GM12878 (cell line): Measurements from ENCODE around the gene GINS2. TPM values are rescaled to one million over a fixed set of nuclear protein-coding genes. Genes with fewer than 3 reads are reported as not detected.

Experiments used
- ATAC-seq: fragments of 200-7000 bp; cut with Tn5 transposase; 3 replicates; pipeline ENCODE4 v1.9.1; 2020; ENCODE audit warnings: mild to moderate bottlenecking, moderate library complexity
- BruUV-seq: library from RNA; stranded (reverse); fragments of 400-500 nt; replicated peaks from 2 replicates; lab custom pipeline; 2021; lab: Mats Ljungman, UMichigan
- CTCF ChIA-PET: fragments of 300-600 bp; sonication (Branson Sonifier 250); formaldehyde crosslinking; extraction: SDS; loops from one replicate; lab custom pipeline; 2021; ENCODE audit warnings: inconsistent platforms; lab: Yijun Ruan, JAX
- POLR2A ChIA-PET: fragments of 350-600 bp; formaldehyde crosslinking; extraction: SDS; loops from one replicate; lab custom pipeline; 2021; ENCODE audit warnings: inconsistent platforms; lab: Charles Lee
- RAD21 ChIA-PET: fragments of 300-600 bp; sonication (Branson Sonifier 250); formaldehyde crosslinking; loops from one replicate; lab custom pipeline; 2023; ENCODE audit warnings: antibody characterized with exemption; ENCODE audit not compliant: unreplicated experiment; lab: Charles Lee
- SMC1A ChIA-PET: fragments of 300-600 bp; sonication (Branson Sonifier 250); formaldehyde crosslinking; loops from one replicate; lab custom pipeline; 2023; ENCODE audit not compliant: unreplicated experiment, uncharacterized antibody; lab: Charles Lee
- DNase-seq: peaks from one replicate; pipeline ENCODE4 v3.0.0-alpha.2; 2011; ENCODE audit warnings: low read depth, low spot score
- FAIRE-seq: peaks from 3 replicates; lab custom pipeline; 2011; peaks lifted over from hg19 to GRCh38; lab: Jason Lieb, UNC
- H2AFZ ChIP-seq: 2 replicates; pipeline ENCODE4 v1.6.0; 2011; ENCODE audit warnings: low read depth, low read length, control low read depth; ENCODE audit not compliant: control insufficient read depth
- H3K27ac ChIP-seq: 2 replicates; pipeline ENCODE4 v1.5.1; 2011; ENCODE audit warnings: control low read depth; ENCODE audit not compliant: control insufficient read depth, insufficient read depth
- H3K27me3 ChIP-seq, 2 experiments: replicated peaks in 1 of 2; 2 replicates each; pipeline versions ENCODE4 v1.6.0 to v1.6.1; 2011; ENCODE audit warnings: low read length in 1 of 2; ENCODE audit not compliant: control insufficient read depth in 2 of 2, insufficient read depth in 2 of 2
- H3K36me3 ChIP-seq, 2 experiments: 2 replicates each; pipeline ENCODE4 v1.5.1; 2011; ENCODE audit warnings: low read length in 1 of 2; ENCODE audit not compliant: control insufficient read depth in 2 of 2, insufficient read depth in 2 of 2
- H3K4me1 ChIP-seq: 2 replicates; pipeline ENCODE4 v1.6.1; 2011; ENCODE audit warnings: mild to moderate bottlenecking, low read length, moderate library complexity, mixed read lengths; ENCODE audit not compliant: control insufficient read depth, insufficient read depth
- H3K4me2 ChIP-seq: 2 replicates; pipeline ENCODE4 v1.6.0; 2011; ENCODE audit warnings: control low read depth; ENCODE audit not compliant: control insufficient read depth, insufficient read depth
- H3K4me3 ChIP-seq: fragments of 200-600 bp; sonication (generic); 2 replicates; pipeline ENCODE4 v1.5.1; 2016
- H3K79me2 ChIP-seq: 2 replicates; pipeline ENCODE4 v1.6.0; 2011; ENCODE audit warnings: low read length; ENCODE audit not compliant: control insufficient read depth, insufficient read depth
- H3K9ac ChIP-seq: 2 replicates; pipeline ENCODE4 v1.8.0; 2011; ENCODE audit warnings: low read length, control low read depth, mixed read lengths; ENCODE audit not compliant: control insufficient read depth, insufficient read depth
- H3K9me3 ChIP-seq: replicated peaks from 3 replicates; pipeline ENCODE4 v1.5.1; 2011; ENCODE audit warnings: mild to moderate bottlenecking, low read length; ENCODE audit not compliant: control insufficient read depth, insufficient read depth
- H4K20me1 ChIP-seq: 2 replicates; pipeline ENCODE4 v1.6.0; 2011; ENCODE audit not compliant: control insufficient read depth, insufficient read depth
- CREM ChIP-seq: IDR thresholded peaks from 2 replicates; pipeline ENCODE4 v1.6.1; 2014; ENCODE audit warnings: antibody characterized with exemption, low read depth
- KDM1A ChIP-seq: fragments of 200-600 bp; sonication (generic); IDR thresholded peaks from 2 replicates; pipeline ENCODE4 v1.6.1; 2016; ENCODE audit warnings: borderline replicate concordance
- RBBP5 ChIP-seq: fragments of 200-600 bp; sonication (generic); conservative IDR thresholded peaks from 2 replicates; pipeline ENCODE4 v1.6.1; 2016
- SP1 ChIP-seq: IDR thresholded peaks from one replicate; pipeline ENCODE4 v1.6.1; 2011; ENCODE audit warnings: low read depth, low read length
- SREBF2 ChIP-seq: IDR thresholded peaks from 2 replicates; pipeline ENCODE4 v1.6.1; 2012; ENCODE audit warnings: mild to moderate bottlenecking, low read length
- ZNF274 ChIP-seq: IDR thresholded peaks from one replicate; pipeline ENCODE4 v1.8.0; 2011; ENCODE audit not compliant: insufficient read length, insufficient read depth
- ZNF384 ChIP-seq: IDR thresholded peaks from 2 replicates; pipeline ENCODE4 v1.6.1; 2012; ENCODE audit warnings: low read depth, mild to moderate bottlenecking, low read length, improper control_type of control experiment, borderline replicate concordance
- WGBS: methylation state at CpG from one replicate; pipeline ENCODE4 v1.1.6; 2016; ENCODE audit warnings: low lambda C conversion rate; ENCODE audit not compliant: insufficient replicate concordance, insufficient coverage; ENCODE audit errors: missing lambda C conversion rate; 5-methylcytosine and 5-hydroxymethylcytosine counted together
- in situ Hi-C: fragments of 300-500 bp; cut with MboI; formaldehyde crosslinking; loops from 9 replicates; pipeline ENCODE4 v1.14.3; 2018; ENCODE audit warnings: mixed read lengths
- intact Hi-C: fragments of 100-400 bp; cut with micrococcal nuclease; formaldehyde crosslinking; loops from one replicate; pipeline ENCODE4 v1.14.2; 2022; ENCODE audit not compliant: unreplicated experiment
- polyA plus RNA-seq, 11 experiments: library from polyadenylated mRNA; depleted of rRNA in 4 of 11; unstranded in 6 of 11; stranded (reverse) in 5 of 11; fragments of >200 nt; fragmentation: Nextera tagmentation in 4 of 11; fragmentation: Illumina TruSeq in 1 of 11; extraction: Ambion mirVana in 4 of 11; extraction: Trizol in 1 of 11; gene quantifications; 1 replicate in 1 of 11; 2 replicates in 10 of 11; pipeline versions ENCODE4 v1.2.1 to v1.2.3, GENCODE V29; 2011 to 2016; ENCODE audit warnings: inconsistent platforms in 2 of 11, missing spikeins in 2 of 11, low read depth in 1 of 11
- total RNA-seq, 4 experiments: library from RNA; depleted of rRNA in 3 of 4; stranded (reverse); fragments of >200 nt in 3 of 4; fragmentation: Illumina TruSeq in 1 of 4; extraction: Trizol in 1 of 4; gene quantifications; 2 replicates each; pipeline versions ENCODE4 v1.2.1 to v1.2.3, GENCODE V29; 2013 to 2021
- TF ChIP-seq, protein P1 (sequence below): fragments of 450-650 bp; IDR thresholded peaks from 2 replicates; pipeline ENCODE4 v1.6.1; 2017; ENCODE audit warnings: mild to moderate bottlenecking, moderate library complexity
- TF ChIP-seq, protein P2 (sequence below): fragments of 450-650 bp; IDR thresholded peaks from 2 replicates; pipeline ENCODE4 v1.6.1; 2017; ENCODE audit warnings: low read depth, mild to moderate bottlenecking, moderate library complexity
- TF ChIP-seq, protein P3 (sequence below): fragments of 450-650 bp; formaldehyde crosslinking; IDR thresholded peaks from 2 replicates; pipeline ENCODE4 v1.5.0; 2022; ENCODE audit warnings: mild to moderate bottlenecking, missing genetic modification characterization

The GINS2 gene
- total and polyA plus RNA-seq, 10 of the 15 experiments (the other 5 are each of a cell fraction or from before 2014, with no cell fraction given) = 42.7 to 90.8 (median 57.0) TPM

DNA sequence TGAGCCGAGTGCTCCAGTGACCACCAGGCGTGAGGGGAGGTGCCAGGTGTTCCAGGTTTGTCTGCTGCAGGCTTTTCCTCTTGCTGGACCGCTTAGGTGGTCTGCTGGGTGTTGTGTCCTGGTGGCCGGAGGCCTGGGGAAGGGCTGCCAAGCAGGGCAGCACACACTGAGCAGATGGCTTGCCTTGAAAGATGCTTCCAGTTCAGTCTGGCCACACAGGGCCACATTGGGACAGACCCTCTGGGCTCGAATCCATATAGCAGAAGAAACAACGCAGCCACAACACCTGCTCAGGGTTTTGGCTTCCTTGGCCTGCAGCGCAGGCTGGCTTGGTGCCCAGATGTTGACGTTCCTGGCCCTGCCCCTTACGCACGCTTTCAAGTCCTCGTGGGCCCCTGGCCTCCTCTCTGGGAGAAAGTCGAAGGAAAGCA, 24.8 kb downstream of the GINS2 start (continued):
- TF ChIP-seq, protein P1, sequence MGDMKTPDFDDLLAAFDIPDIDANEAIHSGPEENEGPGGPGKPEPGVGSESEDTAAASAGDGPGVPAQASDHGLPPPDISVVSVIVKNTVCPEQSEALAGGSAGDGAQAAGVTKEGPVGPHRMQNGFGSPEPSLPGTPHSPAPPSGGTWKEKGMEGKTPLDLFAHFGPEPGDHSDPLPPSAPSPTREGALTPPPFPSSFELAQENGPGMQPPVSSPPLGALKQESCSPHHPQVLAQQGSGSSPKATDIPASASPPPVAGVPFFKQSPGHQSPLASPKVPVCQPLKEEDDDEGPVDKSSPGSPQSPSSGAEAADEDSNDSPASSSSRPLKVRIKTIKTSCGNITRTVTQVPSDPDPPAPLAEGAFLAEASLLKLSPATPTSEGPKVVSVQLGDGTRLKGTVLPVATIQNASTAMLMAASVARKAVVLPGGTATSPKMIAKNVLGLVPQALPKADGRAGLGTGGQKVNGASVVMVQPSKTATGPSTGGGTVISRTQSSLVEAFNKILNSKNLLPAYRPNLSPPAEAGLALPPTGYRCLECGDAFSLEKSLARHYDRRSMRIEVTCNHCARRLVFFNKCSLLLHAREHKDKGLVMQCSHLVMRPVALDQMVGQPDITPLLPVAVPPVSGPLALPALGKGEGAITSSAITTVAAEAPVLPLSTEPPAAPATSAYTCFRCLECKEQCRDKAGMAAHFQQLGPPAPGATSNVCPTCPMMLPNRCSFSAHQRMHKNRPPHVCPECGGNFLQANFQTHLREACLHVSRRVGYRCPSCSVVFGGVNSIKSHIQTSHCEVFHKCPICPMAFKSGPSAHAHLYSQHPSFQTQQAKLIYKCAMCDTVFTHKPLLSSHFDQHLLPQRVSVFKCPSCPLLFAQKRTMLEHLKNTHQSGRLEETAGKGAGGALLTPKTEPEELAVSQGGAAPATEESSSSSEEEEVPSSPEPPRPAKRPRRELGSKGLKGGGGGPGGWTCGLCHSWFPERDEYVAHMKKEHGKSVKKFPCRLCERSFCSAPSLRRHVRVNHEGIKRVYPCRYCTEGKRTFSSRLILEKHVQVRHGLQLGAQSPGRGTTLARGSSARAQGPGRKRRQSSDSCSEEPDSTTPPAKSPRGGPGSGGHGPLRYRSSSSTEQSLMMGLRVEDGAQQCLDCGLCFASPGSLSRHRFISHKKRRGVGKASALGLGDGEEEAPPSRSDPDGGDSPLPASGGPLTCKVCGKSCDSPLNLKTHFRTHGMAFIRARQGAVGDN = no peak
- TF ChIP-seq, protein P2, sequence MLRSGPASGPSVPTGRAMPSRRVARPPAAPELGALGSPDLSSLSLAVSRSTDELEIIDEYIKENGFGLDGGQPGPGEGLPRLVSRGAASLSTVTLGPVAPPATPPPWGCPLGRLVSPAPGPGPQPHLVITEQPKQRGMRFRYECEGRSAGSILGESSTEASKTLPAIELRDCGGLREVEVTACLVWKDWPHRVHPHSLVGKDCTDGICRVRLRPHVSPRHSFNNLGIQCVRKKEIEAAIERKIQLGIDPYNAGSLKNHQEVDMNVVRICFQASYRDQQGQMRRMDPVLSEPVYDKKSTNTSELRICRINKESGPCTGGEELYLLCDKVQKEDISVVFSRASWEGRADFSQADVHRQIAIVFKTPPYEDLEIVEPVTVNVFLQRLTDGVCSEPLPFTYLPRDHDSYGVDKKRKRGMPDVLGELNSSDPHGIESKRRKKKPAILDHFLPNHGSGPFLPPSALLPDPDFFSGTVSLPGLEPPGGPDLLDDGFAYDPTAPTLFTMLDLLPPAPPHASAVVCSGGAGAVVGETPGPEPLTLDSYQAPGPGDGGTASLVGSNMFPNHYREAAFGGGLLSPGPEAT = no peak
- TF ChIP-seq, all 136 proteins: peak for 0

DNA sequence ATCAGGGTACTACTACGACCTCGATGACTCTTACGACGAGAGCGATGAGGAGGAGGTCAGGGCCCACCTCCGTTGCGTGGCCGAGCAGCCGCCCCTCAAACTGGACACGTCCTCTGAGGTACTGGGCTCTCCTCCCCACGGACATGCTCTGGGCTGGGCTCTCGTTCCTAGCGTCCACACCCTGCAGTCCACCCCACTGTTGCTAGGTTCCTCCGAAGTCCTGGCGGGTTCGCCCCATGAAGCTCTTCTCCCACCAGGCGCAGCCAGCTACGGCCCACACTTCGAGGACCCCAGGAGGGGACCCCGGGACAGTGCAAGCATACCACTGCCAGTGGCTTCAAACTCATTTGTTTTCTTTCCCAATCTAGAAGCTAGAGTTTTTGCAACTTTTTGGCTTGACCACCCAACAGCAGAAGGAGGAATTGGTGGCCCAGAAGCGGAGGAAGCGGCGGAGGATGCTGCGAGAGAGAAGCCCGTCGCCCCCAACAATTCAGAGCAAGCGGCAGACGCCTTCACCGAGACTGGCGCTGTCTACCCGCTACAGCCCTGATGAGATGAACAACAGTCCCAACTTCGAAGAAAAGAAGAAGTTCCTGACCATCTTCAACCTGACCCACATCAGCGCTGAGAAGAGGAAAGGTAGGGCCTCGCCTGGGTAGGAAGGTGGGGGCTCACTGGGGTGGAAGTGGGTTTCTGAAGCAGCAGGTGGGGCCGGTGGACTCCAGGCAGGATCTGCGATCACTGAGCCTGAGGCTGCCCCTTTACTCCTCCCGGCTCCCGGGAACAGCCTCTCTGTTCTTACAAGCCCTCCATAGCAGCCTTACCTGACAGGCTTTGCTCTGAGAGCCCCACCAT, 25.6 kb downstream of the GINS2 start:
- no peak overlapping the region for H3K4me3 ChIP-seq
- H3K36me3 ChIP-seq = peaks cover 44 to 60% of the 10 kb centered on the region in 2 experiments
- H4K20me1 ChIP-seq = no peaks in the 10 kb centered on the region
- H3K9ac ChIP-seq = no peak overlapping the region
- H3K79me2 ChIP-seq = no peaks in the 10 kb centered on the region
- POLR2A ChIA-PET = no interaction called here
- WGBS = 92% methylated on average over 37 of the region's 38 CpGs
- no TSS peak for BruUV-seq
- DNase-seq (no peak), FAIRE-seq (no peak), ATAC-seq (no peak)
- RAD21 ChIA-PET = no interaction called here
- no peaks in the 10 kb centered on the region for H3K4me1 ChIP-seq
- SMC1A ChIA-PET = no interaction called here
- in situ Hi-C loops = no loop called here
- no peak overlapping the region for H2AFZ ChIP-seq
- TF ChIP-seq KDM1A (no peak), SP1 (no peak), ZNF274 (no peak), CREM (no peak), SREBF2 (no peak), ZNF384 (no peak), RBBP5 (no peak)
- TF ChIP-seq, protein P3, sequence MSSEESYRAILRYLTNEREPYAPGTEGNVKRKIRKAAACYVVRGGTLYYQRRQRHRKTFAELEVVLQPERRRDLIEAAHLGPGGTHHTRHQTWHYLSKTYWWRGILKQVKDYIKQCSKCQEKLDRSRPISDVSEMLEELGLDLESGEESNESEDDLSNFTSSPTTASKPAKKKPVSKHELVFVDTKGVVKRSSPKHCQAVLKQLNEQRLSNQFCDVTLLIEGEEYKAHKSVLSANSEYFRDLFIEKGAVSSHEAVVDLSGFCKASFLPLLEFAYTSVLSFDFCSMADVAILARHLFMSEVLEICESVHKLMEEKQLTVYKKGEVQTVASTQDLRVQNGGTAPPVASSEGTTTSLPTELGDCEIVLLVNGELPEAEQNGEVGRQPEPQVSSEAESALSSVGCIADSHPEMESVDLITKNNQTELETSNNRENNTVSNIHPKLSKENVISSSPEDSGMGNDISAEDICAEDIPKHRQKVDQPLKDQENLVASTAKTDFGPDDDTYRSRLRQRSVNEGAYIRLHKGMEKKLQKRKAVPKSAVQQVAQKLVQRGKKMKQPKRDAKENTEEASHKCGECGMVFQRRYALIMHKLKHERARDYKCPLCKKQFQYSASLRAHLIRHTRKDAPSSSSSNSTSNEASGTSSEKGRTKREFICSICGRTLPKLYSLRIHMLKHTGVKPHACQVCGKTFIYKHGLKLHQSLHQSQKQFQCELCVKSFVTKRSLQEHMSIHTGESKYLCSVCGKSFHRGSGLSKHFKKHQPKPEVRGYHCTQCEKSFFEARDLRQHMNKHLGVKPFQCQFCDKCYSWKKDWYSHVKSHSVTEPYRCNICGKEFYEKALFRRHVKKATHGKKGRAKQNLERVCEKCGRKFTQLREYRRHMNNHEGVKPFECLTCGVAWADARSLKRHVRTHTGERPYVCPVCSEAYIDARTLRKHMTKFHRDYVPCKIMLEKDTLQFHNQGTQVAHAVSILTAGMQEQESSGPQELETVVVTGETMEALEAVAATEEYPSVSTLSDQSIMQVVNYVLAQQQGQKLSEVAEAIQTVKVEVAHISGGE (CRISPR knock-in tag) = no peak
- CTCF ChIA-PET = interaction anchor here (1.3 kb wide), 1 partner anchor 96 kb away, joined by 4 read pairs; no protein-coding TSS in a partner anchor
- no peaks in the 10 kb centered on the region for H3K9me3 ChIP-seq
- no peak overlapping the region for H3K27ac ChIP-seq
- intact Hi-C loops = no loop called here
- H3K27me3 ChIP-seq = no peaks in the 10 kb centered on the region
- no peak overlapping the region for H3K4me2 ChIP-seq
